CD1c-positive myeloid dendritic cell (primary cell): Measurements from ENCODE around the gene KIF18A.
"Not testable (repeated sequence)": the region's sequence is repeated elsewhere in the genome, so short reads cannot be mapped to it uniquely, and the experiment has no call there.

Experiments used
- DNase-seq: peaks from one replicate; pipeline ENCODE4 v3.0.0-alpha.2; 2016; ENCODE audit errors: extremely low spot score

Gene KIF18A

DNA sequence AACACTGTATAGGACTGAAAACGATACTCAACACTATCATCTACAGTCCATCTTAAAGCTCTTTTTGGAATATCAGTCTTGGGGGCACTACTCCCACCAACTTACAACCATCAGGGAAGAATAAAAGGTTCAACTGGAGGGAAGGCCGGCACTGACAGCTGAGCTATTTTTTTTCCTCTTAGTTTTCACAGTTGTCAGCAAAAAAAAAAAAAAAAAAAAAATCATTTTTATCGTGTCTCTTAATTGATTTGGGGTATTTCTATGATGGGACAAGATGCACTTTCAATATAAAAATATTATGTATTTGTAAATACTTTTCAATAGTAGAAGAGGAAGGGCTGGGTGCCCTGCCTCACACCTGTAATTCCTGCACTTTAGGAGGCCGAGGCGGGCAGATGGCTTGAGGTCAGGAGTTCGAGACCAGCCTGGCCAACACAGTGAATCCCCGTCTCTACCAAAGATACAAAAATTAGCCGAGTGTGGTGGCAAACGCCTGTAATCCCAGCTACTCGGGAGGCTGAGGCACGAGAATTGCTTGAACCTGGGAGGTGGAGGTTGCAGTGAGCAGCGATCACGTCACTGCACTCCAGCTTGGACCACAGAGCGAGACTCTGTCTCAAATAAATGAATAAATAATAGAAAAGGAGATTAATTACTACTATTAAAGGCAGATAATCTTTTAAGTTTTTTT lies 1.5 kb downstream of the KIF18A start:
- no peak for DNase-seq

DNA sequence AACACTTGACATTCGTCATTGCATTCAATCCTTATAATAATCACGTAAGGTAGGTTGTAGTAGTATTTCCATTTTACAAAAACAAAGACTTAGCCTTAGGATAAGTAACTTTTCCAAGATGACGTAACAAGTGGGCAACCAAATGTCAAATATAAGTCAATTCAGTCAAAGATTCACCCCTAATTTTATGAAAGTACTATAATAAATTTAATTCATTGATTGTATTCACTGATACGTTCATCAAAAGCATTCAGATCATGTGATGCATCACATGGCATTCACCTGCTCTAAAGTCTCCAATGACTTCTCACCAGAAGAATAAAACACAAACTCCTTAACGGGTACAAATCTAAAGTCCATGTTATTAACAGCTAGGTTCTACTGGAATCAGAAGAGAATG lies 2.1 kb downstream of the KIF18A start:
- DNase-seq, result no peak

DNA sequence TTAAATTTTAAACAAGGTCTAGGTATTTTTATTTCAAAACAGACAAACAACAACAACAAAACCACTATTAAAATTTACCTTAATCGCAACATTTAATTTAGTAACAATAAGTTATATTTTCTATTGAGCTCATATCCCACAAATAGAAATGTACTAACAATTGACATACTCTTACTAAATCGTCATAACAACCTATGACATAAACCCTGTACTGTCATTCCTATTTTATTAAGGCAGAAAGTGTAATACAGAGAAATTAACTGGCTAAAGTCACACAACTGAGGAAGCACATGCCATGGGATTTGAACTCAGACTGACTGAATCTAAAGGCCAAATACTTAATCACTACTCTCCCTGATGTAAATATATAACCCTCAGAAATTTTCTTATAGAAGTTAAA lies 3.0 kb downstream of the KIF18A start:
- DNase-seq, result no peak

DNA sequence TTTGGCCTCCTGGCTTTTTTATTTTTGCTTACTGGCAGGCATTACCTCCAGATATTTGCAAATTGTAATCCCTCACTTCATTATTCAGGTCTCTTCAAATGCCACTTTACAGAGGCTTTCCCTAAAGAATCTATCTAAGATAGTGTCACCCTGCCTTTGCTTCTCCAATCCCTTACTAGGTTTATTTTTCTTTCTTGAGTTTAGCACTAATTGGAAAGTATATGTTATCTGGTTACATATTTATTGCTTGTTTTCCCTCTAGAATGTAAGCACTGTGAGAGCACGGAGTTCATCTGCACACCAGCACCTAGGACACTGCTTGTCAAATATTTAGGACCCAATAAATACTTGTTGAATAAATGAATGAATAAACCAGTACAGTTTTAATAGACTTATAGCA lies 3.5 kb downstream of the KIF18A start:
- DNase-seq, result no peak

DNA sequence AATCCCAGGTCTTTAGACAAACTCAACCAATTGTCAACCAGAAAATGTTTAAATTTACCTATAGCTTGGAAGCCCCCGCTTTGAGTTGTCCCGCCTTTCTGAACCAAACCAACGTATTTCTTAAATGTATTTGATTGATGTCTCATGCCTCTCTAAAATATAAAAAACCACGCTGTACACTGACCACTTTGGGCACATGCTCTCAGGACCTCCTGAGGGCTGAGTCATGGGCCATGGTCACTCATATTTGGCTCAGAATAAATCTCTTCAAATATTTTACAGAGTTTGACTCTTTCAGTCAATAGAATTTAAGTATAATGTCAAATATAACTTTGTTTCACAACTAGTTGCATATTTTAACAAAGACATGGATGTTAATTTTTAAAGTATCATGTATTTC lies 5.7 kb downstream of the KIF18A start:
- DNase-seq, result not testable (repeated sequence)

DNA sequence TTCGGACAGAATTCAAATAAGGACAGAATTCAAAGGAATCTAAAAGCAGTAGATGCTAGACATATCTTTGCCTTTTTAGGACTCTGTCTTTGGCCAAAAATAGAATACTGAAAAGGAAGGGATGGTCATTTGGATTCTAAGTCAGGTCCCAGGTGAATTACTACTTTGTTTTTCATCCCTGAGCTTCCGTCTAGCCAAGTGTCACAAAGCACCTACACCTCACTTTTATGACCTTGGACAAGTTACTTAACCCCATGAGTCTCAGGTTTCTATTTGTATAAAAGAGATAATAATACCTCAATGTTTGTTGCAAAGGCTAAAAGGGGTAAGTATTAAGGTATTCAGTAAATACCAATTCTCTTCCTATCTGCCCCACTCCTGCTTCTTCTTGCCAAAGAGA lies 7.3 kb downstream of the KIF18A start:
- DNase-seq, result no peak

DNA sequence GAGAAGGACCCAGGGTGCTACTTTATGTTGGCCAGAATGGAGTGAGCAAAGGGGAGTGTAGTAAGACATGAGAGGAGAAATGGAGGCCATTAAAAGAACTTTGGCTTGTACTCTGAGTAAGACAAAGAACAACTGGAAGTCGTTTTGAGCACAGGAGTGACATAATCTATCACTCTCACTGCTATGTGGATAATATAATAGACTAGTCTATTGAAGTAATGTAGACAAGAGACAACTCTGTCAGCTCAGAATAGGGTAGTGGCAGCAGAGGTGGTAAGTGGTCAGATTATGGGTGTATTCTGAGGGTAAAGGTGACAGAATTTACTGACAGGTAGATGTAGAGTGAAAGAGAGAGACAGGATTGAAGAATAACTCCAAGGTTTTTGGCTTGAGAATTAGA lies 8.2 kb downstream of the KIF18A start:
- no peak for DNase-seq

DNA sequence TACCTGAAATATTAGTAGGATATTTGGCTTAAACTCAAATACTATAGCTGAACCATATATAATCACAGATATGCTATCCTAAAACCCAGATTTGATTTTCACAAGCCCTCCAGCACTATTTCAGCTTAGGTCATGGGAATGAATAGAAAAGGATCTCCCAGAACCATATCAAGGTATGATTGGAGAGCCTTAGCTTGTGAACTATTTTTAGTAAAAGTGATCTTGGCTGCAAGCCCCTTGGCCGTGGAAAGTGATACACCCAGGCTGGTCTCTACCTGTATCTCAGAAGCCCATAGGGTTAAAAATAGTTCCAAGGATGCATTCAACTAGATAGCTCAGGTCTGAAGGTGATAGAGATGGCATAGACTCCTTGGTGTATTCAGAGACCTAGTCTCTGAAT lies 9.7 kb downstream of the KIF18A start:
- no peak for DNase-seq

DNA sequence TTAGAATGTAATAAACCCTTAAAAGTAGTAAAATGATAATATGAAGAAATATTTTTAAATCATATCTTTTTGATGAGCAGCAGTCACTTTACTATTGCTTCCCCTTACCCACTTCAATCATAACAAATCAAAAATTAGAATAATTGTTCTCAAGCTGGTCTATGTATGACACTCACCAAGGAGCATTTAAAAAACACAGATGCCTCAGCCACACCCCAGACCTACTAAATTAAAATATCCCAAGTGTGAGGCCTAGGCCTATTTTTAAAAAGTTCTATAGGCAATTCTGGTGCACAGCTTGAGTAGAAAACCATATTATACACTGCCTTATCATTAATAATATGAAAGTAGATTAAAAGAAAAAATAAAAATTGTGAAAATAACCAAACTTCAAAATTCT lies 15.2 kb downstream of the KIF18A start:
- no peak for DNase-seq

DNA sequence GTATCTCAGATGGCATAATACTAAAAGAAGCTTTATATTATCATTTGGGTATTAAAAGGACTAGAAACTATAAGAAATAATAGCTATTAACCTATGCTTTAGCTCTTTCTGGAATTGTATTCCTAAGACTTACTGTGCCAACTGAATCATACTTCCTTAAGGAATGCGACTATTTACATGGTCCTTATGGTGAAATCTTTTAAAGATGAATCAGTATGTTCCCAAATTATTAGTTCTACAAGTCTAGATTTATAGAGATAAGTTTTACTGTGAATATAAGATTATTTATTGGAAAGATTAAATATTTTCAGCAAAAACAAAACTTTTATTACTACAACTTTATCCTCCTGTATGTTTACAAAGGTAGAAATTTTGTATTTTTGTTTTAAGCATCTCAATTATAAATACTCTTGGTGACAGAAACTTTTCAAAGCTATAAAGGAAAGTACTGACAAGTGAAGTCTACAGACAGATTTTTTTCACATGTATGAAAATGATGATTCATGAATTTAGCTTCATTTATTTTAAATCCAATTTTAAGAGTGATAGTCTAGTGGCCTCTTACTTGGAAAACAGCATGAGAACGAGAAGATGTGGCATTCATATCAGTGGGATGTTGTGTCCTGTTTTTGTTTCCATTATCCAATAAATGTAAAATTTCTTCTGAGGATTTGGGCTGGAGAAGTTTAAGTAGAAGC lies 17.8 kb downstream of the KIF18A start:
- DNase-seq, result no peak

DNA sequence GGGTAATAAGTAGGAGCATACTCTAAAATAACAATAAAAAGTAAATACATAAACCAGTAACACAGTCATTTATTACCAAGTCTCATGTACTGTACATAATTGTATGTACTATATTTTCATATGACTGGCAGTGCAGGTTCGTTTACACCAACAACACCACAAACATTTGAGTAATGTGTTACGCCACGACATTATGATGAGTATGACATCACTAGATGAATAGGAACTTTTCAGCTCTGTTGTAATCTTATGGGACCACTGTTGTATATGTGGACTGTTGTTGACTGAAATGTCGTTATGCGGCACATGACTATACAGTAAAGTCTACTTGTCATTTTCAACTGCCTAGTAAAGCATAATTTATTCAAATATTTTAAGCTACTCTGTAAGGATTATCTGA lies 18.6 kb downstream of the KIF18A start:
- no peak for DNase-seq

DNA sequence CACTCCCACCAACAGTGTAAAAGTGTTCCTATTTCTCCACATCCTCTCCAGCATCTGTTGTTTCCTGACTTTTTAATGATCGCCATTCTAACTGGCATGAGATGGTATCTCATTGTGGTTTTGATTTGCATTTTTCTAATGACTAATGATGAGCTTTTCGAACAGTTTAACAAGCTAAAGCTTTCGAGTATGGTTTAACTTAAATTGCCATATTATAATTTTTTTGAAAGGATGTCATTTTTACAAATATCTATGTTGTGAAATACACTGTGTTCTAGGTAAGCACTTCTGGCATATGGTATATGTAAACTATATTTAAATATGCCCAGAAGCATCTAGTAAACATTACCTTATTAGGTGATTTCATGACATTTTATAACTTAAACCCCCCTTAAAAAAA lies 20.3 kb downstream of the KIF18A start:
- DNase-seq, result not testable (repeated sequence)

DNA sequence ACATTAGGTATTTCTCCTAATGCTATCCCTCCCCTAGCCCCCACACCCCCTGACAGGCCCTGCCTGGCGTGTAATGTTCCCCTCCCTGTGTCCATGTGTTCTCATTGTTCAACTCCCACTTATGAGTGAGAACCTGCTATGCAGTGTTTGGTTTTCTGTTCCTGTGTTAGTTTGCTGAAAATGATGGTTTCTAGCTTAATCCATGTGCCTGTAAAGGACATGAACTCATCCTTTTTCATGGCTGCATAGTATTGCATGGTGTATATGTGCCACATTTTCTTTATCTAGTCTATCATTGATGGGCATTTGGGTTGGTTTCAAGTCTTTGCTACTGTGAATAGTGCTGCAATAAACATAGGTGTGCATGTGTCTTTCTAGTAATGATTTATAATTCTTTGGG lies 20.8 kb downstream of the KIF18A start:
- not testable (repeated sequence) for DNase-seq

DNA sequence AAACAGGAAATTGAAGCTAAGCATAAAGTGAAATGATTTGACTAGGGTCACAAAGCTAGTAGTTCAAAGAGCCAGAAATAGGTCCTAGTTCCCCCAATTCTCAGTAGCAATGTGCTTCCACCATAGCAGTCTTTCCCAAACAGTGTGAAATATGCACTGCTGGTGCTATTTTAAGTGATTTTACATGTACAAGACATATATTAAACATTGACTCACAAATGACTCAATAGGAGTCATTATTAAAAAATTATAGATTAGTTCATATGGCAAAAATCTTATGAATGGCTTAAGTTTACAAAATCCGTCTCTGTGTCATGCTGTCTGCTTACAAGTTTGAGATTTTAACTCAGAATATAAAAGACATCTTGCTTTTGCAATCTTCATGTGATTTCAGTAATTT lies 21.4 kb downstream of the KIF18A start:
- no peak for DNase-seq

DNA sequence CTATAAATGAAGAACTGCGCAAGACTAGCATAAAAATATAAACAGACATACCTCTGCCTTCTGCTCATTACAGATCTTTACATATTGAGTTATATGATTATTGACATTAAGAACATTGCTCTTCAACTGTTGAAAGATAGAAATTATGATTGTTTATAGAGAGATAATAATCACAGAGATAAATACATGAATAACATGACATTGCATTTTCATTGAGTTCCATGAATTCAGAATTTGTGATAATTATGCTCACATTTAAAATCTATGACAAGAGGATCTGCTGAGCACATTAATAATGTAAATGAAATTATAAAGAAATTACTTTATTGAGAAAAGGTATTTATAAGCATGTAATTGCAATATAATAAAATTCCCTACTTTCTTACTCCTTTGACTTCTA lies 24.8 kb downstream of the KIF18A start:
- no peak for DNase-seq

DNA sequence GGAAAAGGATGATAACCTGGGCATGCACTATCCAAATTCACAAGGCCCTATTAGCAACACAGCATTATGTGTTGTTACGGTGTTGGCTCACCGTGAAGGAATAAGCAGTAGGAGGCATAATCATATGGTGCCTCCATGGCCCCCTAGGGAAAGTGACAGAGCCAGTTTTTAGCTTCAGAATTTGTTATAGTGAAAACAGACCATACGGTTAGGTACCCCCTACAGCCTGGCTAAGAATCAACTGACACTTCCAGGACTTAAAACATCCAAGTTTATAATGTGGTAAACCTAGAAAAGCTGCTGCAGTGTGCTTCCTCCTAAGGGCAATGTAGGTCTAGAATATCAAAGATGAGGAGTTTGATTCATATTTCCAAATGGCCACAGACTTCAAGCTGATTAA lies 30.4 kb downstream of the KIF18A start:
- DNase-seq, result no peak

DNA sequence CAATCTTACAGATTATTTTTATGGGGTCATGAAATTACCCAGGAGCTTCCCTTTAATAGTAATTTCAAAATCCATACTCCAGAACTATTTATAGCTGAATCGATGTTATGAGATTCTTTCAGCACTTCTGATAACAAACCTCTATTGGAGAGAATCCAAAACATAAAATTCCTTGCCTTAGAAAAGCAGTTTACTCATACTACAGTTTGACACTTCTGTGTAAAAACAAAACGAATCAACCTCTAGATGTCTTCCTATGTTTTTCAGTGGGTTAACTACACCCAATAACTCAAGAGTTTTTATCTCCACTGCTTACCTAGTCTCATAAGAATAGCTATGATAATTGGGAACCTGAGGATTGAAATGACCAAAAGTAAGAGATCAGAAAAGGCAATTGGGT lies 35.6 kb downstream of the KIF18A start:
- no peak for DNase-seq

DNA sequence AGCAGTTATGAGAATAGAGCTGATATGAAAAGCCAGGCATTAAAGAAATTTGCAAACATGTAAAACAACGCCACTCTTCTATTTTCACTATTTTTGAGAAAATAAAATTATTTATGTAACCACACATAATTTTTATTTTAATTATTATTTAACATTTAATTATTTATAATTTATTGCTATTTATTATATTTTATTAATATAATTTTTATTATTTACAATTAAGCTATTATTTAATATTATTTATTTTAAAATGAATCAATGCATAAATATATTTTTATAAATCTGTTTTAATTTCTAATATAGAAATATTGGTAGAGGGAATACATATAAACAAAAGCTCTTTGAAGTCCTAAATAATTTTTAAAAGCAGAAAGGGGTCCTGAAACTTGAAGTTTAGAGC lies 36.7 kb downstream of the KIF18A start:
- no peak for DNase-seq

DNA sequence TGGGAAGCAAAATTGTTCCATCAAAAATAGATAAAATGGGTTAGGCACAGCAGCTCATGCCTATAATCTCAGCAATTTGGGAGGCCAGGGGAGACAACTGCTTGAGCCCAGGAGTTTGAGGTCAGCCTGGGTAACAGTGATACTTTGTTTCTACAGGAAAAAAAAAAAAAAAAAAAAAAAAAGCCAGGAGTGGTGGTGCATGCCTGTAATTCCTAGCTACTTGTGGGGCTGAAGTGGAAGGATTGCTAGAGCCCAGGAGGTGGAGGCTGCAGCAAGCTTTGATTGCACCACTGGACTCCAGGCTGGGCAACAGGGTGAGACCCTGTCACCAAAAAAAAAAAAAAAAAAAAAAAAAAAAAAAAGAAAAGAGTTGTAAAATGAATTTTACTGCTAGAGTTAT lies 49.6 kb downstream of the KIF18A start:
- no peak for DNase-seq

DNA sequence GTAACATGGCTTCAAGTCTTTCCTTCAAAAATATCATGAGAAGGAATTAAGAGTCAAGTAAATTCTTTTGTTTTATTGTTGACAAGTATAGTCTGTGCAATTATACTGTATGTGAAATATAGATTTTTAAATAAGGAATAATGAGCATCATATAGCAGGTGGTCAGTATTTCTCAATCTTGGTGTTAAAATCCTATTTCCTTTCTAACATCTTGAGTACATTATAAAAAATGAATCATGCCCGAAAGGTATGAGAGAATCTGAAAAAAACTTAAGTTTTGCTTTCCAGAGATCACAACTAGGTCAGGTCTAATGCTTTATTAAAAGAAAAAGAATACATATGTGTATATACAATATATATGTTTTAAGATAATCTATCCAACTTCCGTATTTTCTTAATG lies 53.1 kb downstream of the KIF18A start:
- no peak for DNase-seq

DNA sequence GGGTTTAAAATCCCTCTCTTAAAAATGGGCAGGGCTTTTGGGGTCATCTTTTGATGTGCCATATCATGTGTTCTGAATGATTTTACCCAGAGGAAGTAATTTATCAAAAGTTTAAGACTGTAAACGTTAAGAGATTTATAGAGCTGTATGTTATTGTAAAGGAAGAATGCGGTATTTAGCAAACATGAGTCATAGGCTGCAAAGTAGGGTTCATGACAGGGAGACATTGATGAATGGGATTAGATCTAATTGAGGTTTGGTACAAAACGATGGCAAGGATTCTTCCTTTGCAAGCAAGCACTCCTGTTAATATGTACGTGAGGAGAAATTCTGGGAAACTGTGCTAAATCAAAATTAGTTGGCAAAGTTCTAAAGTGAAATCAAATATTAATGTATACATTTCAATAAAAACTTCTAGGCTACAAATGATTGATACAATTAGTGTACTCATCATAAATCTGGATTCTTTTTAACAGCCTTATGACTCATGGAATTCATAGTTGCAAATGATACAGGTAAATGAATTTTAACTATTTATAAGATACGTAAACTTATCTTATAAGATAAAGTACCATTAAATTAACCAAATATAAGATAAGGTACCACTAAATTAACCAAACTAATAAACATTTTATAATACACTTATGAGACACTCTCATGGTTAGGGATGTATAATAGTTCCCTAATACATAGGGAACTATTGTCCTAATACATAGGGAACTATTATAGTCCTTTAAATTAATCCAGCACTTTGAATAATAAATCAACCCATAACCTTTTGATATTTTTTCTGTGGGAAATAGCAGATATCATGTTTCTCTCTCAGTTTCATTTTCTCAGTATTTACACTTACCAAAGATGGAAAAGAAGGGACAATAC lies 58.4 kb downstream of the KIF18A start:
- DNase-seq, result no peak

DNA sequence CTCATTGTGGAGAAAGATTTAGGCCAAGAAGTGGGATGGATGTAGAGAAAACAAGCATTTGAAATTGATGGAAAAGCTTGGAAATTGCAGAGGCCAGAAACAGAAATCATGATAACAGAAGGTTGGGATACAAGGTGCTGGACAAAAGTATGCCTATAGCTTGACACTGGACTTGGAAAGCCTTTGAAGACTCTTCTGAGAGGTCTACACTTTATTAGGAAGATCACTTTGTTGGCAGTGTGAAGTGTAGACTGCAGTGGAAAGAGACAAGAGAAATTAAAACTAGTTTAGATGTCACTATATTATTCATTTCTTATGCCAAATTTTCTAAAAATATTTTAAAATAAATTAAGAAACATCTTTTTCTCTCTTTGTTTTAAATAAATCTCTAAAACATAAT lies 59.1 kb downstream of the KIF18A start:
- no peak for DNase-seq
